ENCODE data around the gene IFT43.

GRCh38 chr14:76093077-76093476, 107.5 kb downstream of the IFT43 start:
- TF ChIP-seq ETV6 (CRISPR knock-in tag; IDR thresholded peaks at IDR 0.05), result no peak
- no peak for TF ChIP-seq GABPB1 (CRISPR knock-in tag; IDR thresholded peaks at IDR 0.05)
